GM18907 (cell line): ENCODE results near the gene ITPRIPL1.
"Not testable (repeated sequence)": the region's sequence is repeated elsewhere in the genome, so short reads cannot be mapped to it uniquely, and the experiment has no call there.

Source experiments
- ATAC-seq: cut with Tn5 transposase; IDR thresholded peaks from one replicate; pipeline ENCODE4 v1.9.1; 2021; ENCODE audit warnings: mild to moderate bottlenecking, moderate library complexity; ENCODE audit not compliant: unreplicated experiment

Gene ITPRIPL1, protein sequence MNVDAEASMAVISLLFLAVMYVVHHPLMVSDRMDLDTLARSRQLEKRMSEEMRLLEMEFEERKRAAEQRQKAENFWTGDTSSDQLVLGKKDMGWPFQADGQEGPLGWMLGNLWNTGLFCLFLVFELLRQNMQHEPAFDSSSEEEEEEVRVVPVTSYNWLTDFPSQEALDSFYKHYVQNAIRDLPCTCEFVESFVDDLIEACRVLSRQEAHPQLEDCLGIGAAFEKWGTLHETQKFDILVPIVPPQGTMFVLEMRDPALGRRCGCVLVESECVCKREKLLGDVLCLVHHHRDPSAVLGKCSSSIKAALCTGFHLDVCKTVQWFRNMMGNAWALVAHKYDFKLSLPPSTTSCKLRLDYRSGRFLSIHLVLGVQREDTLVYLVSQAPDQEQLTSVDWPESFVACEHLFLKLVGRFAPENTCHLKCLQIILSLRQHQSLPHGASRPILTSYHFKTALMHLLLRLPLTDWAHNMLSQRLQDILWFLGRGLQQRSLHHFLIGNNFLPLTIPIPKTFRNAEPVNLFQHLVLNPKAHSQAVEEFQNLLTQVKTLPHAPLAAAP

DNA sequence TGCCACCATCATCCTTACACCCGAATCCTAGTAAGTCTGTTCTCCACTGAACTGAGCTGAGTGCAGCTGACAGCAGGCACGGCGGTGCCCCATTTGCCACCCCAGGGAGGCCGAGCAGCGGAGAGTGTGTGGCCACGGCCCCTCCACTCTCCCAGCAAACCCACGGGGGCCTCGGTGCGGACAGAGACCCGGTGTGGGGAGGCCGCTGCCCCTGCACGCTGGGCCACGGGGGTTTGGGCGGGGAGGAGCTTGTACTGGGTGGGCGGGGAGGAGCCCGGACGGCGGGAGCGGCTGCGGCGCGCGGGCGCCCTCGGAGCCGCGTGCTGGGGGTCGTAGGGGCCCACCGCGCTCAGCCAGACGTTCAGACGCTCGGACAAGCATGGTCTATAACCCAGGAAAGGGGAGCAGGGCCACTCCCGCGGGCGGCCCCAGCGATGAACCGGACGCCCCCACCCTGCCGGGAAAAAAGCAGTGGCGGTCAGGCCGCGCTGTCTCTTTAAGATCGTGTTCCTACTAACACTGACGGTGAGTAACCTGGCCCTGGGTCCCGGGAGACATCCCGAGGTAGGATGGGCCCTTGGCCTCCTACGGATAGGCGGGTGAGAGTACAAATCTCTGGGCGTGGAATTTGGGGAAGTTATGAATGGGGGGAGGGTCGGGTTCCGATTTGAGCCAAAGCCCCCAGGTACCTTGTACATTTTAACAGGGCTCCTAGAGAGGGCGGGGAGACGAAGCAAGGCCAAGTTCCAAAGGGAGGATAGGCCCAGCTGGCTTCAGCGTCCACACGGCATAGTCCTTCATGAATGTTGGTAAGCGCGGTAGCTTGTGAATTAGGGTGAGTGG, at the start of gene ITPRIPL1:
Gene ITPRIPL1, plus strand, starts transcription at position 277 of the 843 bp plus-strand sequence. Its CDS starts 523 bp downstream, at position 800.
- ATAC-seq, result no peak

DNA sequence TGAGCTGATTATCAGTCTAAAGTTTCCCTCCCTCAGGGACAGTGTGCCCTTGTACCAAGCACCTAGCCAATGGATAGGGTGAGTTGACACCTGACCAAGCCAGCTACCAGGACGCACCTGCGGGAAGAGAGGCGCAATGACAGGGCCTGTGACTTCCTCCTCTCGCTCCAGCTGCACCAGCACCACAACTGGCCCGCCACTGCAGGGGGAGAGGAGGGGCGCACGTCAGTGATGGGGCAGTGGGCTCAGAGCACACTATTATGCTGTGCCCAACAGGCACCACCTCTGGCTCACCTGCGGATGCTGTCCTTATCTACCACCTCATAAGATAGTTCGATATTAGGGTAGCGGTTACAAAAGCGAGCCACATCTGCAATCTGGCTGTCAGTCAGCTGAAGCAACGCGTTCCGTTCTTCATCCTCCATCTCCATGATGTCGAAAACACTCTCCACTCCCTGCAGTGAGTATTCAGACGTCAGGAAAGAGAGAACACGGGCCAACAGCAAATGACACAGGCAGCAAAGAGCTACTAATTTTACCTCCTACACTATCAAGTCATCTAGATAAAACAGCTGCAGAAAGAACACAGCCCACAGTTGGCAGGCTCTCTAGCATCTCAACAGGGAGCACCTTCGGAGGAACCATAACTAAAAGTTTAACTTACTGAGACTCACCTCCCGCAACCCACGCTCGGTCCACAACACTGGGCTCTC, 48.2 kb upstream of the ITPRIPL1 start:
- ATAC-seq, result no peak

DNA sequence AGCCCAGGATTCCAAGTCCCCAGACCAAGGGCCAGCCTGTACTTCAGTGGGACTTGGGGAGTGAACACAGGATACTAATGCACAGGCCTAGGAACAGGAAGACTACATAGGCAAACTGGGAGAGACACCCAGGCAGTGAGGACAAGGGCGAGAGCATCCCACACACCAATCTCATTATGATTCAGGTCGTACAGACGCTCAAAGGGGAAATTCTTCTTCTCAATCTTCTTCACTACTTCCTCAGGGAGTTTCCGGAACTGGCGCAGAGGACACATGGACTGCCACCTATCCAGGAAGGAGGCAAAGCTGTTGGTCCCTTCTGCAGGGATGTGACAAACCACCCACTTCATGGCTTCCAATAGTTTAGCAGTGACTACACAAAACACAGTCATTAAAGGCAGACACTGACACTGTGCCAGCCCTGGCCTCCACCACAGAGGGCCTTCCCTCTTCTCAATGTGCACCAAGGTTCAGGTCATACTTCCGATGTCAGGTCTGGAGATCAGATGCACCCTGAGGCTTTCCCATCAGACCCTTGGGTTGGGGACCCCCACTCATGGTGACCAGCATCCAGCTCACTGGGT, 37.8 kb upstream of the ITPRIPL1 start:
- no peak for ATAC-seq

DNA sequence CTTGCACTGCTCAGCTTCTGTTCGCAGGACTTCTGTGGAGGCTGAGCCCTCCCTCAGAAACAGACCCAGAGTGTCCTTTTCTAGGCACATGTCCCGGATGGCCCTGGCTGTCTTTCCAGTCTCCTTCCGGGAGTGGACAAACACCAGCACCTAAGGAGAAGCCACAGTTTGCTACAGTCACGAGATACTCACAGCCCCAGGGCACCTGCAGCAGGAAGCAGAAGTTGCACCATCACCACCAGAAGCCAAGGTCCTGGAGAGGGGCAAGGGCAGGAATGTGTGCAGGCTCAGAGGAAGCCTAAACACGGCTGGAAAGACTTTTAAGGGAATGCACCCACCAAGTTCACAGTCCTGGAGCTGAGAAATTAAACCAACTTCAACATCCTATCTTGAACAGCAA, 33.4 kb upstream of the ITPRIPL1 start:
- ATAC-seq, result no peak

DNA sequence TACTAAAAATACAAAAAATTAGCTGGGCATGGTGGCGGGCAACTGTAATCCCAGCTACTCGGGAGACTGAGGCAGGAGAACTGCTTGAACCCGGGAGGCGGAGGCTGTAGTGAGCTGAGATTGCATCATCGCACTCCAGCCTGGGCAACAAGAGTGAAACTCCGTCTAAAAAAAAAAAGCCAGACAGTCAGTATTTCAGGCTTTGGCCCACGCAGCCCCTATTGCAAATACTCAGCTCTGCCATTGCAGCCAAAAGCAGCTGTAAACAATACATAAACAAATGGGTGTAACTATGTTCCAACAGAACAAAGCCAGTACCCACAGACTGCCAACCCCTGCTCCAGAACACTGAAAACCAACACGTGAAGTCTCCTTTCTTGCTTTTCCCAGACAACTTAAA, 30.8 kb upstream of the ITPRIPL1 start:
- not testable (repeated sequence) for ATAC-seq

DNA sequence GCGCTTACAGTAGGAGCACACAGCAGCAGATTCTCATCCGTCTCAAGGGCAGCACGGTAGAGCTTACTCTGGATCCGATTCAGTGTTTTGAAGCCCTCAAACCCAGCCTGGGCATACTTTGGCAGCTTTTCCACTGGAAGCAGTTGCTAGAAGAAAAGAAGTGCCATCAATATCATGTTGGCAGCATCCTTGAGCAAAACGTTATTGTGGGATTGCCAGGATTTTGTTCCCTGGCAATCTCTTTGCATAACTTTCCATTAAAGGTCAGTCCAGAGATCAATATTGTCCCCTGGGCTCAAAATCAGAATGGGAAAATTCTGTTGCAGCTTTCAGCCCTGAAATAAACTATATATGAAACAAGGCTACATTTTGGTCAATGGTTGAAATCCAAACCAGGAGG, 28.2 kb upstream of the ITPRIPL1 start:
- no peak for ATAC-seq

DNA sequence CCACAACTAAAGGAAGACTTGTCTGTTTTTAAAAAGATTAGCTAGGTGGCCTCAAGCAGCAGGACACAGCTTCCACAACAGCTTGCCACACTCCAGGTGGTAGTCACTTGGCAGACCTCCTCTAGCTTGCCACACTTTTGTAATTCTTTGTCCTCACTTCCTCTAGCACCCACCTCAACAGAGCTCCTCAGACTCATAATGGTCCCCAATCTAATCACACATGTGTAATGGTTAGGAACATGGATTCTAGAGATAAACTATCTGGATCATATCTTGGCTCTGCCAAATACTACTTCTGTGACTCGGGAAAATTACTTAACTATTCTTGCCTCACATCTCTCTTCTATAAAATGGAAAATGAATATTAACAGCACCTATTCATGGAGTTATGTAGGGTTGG, 23.3 kb upstream of the ITPRIPL1 start:
- no peak for ATAC-seq

DNA sequence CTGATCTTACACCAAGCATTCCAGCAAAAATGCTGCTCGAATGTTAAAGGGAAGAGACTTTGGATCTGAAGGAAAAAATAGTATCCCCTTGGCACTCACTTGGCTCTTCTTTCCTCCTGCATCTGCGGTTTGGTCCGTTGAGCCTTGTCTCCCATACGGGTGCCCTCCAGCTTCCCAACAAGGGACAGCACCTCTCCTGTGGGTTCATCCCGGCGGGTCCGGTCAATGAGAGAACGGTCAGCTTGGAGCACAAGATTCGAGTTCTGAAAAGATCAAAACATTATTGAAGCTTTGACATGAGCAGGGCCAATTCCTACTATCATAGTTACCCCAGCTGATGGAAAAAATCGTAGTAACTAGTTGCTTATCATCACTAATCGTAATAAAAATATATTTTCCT, 20.5 kb upstream of the ITPRIPL1 start:
- ATAC-seq, result no peak

DNA sequence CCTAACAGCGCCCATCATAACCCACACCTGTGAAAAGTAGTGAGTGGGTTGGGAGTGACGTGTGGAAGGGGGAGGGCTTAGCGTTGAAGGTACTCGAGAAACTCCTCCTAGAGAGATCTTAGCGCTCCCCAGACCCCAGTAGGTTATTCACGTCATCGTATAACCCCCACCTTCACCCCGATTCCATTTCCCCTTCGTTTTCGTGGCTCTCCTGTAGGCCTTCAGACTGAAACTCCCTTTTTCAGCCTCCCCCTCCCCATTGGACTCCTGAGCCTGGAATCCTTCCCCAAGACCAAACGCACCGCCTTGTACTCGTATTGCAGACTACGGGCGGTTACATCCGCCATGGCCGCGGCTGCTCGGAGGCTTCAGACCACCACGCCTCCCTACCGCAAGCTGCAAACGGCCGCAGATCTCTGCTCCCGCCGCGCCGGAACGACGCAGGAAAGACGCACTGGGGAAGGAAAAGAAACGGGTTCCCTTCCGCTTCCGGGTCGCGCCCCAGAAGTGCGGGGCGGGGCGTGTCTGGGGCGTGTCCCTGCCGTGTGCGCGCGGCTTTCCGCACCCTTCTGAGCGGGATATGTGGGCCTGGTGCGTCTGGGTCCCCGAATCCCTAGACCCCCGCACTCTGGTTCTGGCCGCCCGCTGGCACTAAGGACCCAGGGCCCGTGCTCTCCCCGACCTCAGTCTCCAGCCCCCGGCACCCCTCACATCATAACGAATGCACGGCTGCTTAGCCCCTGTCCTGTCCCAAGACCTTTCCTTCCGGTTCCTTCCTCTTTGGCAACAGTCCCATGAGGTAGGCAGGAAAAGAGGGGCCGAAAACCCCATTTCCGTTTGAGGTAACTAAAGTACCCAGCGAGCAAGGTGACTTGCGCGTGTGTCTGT, 19.8 kb upstream of the ITPRIPL1 start, which contains the start of gene SNRNP200:
Gene SNRNP200, minus strand, starts transcription at position 456 of the 888 bp plus-strand sequence. Its CDS starts 109 bp downstream, at position 347.
- peak; percentile 87 for ATAC-seq

DNA sequence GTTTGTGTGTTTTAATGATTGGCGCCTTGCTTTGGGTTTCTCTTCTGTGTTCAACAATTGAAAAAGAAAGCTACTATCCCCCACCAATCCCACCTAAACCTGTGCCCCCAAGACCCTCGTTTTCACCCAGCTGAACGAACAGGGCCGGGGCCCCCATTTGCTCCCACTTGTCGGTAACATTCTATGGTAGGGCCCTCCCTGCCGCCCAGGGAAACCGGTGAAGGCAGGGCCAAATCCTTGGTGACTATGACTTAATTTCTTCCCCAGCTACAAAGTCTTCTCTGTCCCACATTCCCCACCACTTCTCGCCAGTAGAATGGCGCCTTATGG, 19.2 kb upstream of the ITPRIPL1 start:
- ATAC-seq, result no peak

DNA sequence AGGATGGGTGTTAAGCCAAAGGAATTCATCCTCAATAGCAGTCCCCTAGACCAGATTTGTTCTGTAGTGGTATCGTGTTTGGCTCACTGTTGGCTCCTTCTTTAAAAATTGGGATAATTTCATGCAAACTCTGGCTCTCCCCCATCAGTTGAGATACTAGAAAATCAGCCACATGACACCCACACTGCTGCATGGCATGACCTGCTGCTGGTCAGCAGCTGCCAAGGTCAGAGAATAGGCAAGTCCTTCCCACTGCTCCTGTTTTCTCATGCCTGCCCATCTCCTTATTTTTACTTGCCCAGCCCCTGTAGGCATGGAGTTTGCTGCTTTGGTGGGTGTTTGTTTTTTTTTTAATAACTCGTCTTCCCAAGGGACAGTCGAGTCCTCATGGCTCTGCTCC, 18.7 kb upstream of the ITPRIPL1 start:
- ATAC-seq, result no peak

DNA sequence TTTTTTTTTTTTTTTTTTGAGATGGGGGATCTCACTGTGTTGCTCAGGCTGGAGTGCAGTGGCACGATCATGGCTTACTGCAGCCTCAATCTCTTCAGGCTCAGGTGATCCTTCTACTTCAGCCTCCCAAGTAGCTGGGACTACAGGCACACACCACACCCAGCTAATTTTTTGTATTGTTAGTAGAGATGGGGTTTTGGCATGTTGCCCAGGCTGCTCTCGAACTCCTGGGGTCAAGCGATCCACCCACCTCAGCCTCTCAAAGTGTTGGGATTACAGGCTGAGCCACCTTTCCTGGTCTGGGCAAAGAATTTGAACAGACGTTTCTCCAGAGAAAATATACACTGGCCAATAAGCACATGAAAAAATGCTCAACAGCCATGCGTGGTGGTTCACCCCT, 16.9 kb upstream of the ITPRIPL1 start:
- ATAC-seq, result no peak

DNA sequence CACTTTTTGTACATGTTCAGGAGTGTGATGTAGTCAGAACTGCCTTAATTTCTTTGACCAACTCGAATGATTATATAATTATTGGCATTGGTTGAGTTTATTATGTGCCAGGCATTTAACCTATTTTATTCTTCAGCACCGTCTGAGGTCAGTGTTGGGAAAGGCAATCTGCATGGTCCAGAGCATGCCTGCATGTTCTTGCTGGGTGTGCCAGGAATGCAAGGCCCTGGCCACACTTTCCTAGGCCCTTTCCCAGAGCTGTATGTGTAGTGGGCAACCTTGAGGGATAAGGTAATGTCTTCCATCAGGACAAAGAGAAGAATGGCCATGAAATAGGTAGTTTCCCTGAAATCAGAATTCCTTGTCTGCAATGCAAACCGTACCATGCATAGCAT, 10.1 kb upstream of the ITPRIPL1 start:
- no peak for ATAC-seq

DNA sequence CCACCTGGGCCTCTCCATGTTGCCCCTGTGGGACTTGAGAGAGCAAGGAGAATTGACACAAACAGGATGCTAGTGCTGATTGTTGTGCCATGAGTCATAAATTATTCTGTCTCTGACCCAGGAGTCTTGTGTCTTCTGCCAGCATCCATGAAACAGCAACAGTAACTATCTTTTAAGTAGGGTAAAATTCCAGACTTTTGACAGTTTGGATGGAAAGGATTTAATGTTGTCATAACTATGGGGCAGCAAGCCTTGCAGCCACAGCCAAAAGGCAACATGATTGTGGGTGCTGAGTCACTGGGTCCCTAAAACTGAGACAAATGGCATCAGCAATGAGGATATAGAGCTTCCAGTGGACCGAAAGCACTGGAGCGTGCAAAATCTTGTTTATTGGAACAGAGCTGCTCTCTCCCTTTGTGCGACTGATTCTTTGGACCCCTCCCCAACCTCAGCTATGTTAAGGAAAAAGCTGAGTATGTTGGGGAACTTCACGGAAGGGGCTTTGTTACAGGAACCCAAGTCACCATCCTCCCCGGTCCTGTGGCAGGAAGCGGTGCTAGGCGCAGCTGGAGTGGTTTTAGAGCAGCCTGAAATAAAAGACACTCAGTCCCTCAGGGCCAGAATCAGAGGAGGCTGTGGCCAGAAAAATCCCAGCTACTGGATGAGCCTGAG, 9.6 kb upstream of the ITPRIPL1 start:
- no peak for ATAC-seq

DNA sequence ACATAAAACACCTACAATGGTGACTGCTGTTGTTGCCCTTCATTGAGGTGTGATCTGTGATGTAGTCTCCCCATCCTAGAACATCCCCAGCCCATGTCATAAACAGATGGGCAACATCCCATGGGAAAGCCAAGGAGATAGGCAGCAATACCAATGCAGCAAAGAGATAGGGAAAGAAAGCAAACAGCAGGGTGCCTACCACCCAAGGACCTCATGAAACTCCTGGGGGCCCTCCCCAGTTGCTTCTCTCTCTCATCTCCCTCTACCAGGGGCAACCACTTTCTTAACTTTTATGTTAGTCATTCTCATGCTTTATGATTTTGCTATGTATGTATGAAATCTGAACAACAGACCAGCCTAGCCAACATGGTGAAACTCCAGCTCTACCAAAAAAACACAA, 8.1 kb upstream of the ITPRIPL1 start:
- ATAC-seq, result no peak

DNA sequence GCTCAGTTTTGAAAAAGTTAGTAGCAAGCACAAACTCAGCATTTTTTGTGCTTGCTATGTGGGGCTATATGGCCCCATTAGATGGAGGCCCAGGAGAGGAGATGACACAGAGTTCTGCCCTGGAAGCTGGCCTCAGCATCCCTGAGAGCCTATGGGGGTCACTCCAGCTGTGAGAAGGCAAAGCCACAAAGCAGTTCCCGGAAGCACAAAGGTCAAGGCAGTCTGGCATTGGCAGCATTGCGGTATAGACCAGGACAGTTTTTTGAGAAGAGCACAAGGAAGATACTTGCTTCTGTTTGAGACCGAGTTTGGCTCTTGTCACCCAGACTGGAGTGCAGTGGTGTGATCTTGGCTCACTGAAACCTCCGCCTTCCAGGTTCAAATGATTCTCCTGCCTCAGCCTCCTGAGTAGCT, 7.5 kb upstream of the ITPRIPL1 start:
- no peak for ATAC-seq

DNA sequence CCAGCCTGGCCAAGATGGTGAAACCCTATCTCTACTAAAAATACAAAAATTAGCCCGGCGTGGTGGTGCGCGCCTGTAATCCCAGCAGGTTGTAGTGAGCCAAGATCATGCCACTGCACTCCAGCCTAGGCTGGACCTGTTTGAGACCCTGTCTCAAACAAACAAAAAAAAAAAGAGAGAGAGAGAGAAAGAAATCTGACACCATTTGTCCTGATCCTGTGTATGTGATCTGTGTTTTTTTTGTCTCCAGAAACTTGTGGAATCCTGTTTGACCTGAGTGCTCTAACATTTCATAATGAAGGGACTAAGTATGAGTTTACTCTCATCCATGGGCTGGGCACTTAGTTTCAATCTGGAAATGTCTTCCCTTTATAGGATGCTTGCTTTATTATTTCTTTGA, 6.4 kb upstream of the ITPRIPL1 start:
- ATAC-seq, result no peak

DNA sequence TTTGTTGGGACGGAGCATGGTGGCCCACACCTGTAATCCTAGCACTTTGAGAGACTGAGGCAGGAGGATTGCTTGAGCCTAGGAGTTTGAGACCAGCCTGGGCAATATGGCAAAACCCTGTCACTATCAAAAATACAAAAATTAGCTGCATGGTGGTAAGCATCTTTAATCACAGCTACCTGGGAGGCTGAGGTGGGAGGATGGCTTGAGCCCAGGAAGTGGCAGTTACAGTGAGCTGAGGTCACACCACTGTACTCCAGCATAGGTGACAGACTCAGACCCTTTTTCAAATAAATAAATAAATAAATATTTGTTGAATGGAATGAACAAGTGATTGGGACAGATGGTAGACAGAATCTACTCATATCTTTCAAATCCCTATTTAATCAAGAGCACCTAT, 5.7 kb upstream of the ITPRIPL1 start:
- no peak for ATAC-seq

DNA sequence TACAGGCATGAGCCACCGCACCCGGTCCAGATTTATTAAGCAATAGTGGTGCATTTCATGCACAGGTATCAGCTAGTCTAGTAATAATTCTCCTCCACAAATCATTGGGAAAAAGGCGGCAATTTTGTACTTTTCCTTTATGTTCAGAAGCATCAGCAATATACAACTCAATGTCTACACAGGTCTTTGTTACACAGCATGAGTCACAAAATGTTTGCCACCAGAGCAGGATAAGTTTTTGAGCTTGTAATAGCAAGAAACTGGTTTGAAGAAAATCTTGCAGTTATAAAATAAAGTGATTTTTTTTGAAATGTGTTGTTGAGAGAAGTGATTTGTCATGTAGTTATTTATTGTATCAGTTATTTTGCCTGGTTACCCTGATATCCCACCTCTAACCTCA, 4.8 kb upstream of the ITPRIPL1 start:
- ATAC-seq, result no peak
